WTC11 (cell line): ENCODE data around the gene GRAMD1A.

ENCODE experiments used
- E2F4 ChIP-seq: sonication (generic); formaldehyde crosslinking; IDR thresholded peaks from 2 replicates; pipeline ENCODE4 v1.8.1; 2022; ENCODE audit warnings: low read depth, mild to moderate bottlenecking, moderate library complexity, missing genetic modification reagents, borderline replicate concordance
- IRF2 ChIP-seq: sonication (generic); formaldehyde crosslinking; IDR thresholded peaks from 2 replicates; pipeline ENCODE4 v1.8.0; 2022; ENCODE audit warnings: low read depth, missing genetic modification reagents, borderline replicate concordance
- NFE2L1 ChIP-seq: sonication (generic); formaldehyde crosslinking; IDR thresholded peaks from 2 replicates; pipeline ENCODE4 v1.8.1; 2023; ENCODE audit warnings: missing genetic modification reagents
- SMAD3 ChIP-seq: sonication (generic); formaldehyde crosslinking; IDR thresholded peaks from 2 replicates; pipeline ENCODE4 v1.8.0; 2022; ENCODE audit warnings: missing genetic modification reagents, mild to moderate bottlenecking, borderline replicate concordance
- TF ChIP-seq, protein P1 (sequence below): fragments of 200-600 bp; IDR thresholded peaks from 2 replicates; pipeline ENCODE4 v1.8.0; 2022; ENCODE audit warnings: antibody characterized with exemption
- TF ChIP-seq, protein P2 (sequence below): sonication (generic); formaldehyde crosslinking; conservative IDR thresholded peaks from 2 replicates; pipeline ENCODE4 v1.8.1; 2023; ENCODE audit warnings: mild to moderate bottlenecking, low read depth, missing genetic modification reagents, moderate library complexity

DNA sequence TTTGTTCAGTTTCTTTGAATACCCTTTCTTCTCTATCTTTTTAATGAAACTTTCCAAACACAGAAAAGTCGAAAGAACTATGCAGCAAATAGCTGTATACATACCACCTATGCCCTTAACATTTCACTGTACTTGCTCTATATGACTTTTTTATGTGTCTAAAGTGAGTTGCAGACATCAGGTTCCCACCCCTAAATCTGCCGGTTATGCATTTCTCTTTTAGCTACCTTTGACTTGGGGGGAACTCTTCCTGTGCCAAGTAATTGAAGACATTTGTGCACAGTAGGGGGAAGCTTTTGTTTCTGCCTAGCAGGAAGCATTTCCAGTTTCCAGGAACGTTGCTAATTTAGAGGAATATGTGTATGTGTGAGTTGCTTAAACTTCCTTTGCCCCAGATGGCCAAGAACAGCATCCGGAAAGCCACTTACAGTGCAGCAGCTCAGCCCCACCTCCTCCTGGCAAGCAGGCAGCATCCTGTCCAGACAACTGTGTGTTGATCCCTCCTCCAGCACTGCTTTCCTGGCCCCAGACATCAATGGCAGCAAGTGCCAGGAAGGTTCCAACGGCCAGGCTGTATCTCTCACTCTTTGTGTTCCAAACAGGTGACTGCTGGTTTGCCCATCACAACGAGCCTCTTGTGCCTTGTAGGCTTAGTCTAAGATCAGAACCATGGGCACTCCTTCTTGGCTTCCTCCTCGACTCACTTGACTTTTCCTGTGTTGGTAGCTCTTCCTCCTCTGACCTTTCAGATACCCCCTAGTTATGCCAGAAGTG, 14.7 kb upstream of the GRAMD1A start:
- TF ChIP-seq, protein P1, sequence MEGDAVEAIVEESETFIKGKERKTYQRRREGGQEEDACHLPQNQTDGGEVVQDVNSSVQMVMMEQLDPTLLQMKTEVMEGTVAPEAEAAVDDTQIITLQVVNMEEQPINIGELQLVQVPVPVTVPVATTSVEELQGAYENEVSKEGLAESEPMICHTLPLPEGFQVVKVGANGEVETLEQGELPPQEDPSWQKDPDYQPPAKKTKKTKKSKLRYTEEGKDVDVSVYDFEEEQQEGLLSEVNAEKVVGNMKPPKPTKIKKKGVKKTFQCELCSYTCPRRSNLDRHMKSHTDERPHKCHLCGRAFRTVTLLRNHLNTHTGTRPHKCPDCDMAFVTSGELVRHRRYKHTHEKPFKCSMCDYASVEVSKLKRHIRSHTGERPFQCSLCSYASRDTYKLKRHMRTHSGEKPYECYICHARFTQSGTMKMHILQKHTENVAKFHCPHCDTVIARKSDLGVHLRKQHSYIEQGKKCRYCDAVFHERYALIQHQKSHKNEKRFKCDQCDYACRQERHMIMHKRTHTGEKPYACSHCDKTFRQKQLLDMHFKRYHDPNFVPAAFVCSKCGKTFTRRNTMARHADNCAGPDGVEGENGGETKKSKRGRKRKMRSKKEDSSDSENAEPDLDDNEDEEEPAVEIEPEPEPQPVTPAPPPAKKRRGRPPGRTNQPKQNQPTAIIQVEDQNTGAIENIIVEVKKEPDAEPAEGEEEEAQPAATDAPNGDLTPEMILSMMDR: no peak
- TF ChIP-seq SMAD3 (CRISPR knock-in tag): no peak
- no peak for TF ChIP-seq NFE2L1
- TF ChIP-seq E2F4 (CRISPR knock-in tag): no peak
- TF ChIP-seq, protein P2, sequence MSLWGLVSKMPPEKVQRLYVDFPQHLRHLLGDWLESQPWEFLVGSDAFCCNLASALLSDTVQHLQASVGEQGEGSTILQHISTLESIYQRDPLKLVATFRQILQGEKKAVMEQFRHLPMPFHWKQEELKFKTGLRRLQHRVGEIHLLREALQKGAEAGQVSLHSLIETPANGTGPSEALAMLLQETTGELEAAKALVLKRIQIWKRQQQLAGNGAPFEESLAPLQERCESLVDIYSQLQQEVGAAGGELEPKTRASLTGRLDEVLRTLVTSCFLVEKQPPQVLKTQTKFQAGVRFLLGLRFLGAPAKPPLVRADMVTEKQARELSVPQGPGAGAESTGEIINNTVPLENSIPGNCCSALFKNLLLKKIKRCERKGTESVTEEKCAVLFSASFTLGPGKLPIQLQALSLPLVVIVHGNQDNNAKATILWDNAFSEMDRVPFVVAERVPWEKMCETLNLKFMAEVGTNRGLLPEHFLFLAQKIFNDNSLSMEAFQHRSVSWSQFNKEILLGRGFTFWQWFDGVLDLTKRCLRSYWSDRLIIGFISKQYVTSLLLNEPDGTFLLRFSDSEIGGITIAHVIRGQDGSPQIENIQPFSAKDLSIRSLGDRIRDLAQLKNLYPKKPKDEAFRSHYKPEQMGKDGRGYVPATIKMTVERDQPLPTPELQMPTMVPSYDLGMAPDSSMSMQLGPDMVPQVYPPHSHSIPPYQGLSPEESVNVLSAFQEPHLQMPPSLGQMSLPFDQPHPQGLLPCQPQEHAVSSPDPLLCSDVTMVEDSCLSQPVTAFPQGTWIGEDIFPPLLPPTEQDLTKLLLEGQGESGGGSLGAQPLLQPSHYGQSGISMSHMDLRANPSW (CRISPR knock-in tag): no peak
- TF ChIP-seq IRF2 (CRISPR knock-in tag): no peak
